ENCODE results near the gene ELFN1.

ELFN1 gene

DNA sequence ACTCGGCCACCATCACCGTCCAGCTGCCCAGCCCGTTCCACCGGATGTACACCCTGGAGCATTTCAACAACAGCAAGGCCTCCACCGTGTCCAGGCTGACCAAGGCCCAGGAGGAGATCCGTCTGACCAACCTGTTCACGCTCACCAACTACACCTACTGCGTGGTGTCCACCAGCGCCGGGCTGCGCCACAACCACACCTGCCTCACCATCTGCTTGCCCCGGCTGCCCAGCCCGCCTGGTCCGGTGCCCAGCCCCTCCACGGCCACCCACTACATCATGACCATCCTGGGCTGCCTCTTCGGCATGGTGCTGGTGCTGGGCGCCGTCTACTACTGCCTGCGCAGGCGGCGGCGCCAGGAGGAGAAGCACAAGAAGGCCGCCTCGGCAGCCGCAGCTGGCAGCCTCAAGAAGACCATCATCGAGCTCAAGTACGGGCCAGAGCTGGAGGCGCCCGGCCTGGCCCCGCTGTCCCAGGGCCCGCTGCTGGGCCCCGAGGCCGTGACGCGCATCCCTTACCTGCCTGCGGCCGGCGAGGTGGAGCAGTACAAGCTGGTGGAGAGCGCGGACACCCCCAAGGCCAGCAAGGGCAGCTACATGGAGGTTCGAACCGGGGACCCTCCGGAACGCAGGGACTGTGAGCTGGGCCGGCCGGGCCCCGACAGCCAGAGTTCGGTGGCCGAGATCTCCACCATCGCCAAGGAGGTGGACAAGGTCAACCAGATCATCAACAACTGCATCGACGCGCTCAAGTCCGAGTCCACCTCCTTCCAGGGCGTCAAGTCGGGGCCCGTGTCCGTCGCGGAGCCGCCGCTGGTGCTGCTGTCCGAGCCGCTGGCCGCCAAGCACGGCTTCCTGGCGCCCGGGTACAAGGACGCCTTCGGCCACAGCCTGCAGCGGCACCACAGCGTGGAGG is 75.8 kb downstream of the ELFN1 start:
- DNase-seq, result no peak

DNA sequence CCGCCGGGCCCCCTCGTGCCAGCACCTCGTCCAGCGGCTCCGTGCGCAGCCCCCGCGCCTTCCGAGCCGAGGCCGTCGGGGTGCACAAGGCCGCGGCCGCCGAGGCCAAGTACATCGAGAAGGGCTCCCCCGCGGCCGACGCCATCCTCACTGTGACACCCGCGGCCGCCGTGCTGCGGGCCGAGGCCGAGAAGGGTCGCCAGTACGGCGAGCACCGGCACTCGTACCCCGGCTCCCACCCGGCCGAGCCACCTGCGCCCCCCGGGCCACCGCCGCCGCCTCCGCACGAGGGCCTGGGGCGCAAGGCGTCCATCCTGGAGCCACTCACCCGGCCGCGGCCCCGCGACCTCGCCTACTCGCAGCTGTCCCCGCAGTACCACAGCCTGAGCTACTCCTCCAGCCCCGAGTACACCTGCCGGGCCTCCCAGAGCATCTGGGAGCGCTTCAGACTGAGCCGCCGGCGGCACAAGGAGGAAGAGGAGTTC is 76.5 kb downstream of the ELFN1 start:
- no peak for DNase-seq

DNA sequence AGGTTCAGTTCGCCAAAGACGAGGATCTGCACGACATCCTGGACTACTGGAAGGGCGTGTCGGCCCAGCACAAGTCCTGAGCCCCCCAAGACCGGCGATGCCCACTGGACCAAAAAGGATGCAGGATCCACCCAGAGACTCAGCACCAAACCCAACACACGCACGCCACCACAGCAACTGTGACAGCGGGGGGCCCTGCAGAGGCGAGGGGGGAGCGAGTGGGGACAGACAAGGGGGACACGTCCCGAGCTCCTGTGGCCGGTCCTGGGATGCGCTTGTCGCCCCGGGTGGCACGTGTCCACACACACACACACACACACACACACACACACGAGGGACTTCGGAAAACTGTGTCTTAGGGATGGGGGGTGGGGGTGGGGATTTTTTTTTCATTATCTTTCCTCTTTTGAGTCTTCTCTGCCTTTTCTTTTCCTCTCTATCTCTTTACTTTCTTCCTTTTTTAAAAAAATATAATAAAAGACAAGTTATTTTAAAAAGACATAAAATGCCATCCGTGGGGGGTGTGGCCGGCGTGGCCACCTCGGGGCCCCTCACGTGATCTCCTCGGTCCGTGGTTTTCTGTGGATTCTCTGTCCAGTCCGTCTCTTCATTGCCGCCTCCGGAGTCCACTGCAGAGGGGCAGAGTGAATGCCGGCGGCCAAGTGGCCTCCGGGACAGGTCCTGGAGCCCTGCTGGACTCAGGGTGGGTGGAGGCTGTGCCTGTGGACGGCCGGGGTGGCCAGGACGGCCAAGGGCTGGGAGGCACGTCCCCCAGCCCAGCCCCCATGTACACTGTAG is 77.1 kb downstream of the ELFN1 start:
- DNase-seq, result no peak

DNA sequence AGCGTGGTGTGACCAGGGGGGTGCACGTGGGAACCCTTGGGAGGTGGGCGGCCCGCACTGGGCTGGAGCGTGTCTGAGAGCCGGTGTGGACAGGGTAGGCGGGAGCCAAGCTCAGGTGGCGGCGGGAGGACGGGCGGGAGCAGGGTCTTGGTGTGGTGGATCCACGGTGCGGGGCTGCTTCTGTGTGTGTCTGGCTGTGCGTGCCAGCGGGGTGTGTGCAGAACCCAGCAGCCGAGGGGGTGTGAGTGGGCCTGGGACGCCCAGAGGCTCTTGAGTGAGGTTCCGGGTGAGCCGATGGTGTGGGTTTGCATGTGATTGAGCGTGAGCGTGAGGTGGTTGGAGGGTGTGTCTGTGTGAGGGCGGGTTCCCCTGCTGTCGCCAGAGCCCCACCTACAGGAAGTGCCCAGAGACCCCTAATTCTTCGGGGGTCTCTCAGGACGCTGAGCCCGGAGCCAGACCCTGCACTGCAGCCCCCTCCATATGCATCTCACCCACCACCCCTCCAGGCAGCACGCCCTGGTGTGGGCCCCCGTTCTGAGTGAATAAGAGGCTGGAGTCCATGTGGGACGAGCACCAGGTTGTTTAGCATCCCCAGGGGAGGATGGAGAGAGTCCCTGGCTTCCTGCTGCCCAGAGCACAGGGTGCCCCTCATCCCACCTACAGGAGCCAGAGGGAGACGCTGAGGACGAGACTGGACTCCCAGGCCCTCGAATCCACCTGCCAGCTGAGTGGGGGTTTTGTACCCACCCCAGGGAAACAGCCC is 78.2 kb downstream of the ELFN1 start:
- DNase-seq, result no peak

DNA sequence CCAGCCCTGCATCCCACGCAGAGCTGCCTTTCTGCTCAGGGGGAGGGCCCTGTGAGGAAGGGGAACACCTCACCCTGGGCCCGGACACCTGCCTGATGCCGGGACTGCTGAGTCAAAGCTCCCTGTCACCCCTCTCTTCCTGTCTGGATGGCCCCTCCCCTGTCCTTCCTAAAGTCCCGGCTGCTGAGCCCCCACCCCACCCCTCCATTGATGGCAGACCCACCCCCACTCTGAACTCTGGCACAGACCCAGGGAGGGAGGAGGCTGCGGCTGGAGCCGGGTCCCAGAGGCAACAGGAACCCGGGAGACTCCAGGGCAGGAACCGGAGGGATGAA is 78.7 kb downstream of the ELFN1 start:
- no peak for DNase-seq

DNA sequence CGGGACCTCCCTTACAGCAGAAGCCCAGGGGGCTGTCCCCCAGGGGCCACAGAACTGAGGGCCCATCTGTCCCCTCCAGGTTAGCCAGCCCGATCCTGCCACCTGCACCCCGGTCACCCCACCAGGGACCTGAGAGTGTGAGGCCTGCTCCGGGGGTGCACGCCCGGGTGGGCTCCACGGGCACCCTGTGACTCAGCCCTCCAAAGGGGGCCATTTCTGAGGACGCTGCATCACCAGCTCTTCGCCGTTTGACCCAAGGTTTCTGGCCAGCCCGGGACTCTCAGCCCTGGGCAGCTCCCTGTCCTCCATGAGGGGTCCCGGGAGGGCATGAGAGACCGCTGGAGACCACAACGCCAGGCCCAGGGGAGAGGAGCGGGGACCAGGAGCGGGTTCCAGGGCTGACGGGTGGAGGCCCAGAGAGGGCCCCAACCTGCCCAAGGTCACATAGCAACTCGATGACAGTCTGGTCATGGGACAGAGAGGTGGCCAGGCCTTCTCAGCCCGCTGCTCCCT is 79.3 kb downstream of the ELFN1 start:
- DNase-seq, result no peak

DNA sequence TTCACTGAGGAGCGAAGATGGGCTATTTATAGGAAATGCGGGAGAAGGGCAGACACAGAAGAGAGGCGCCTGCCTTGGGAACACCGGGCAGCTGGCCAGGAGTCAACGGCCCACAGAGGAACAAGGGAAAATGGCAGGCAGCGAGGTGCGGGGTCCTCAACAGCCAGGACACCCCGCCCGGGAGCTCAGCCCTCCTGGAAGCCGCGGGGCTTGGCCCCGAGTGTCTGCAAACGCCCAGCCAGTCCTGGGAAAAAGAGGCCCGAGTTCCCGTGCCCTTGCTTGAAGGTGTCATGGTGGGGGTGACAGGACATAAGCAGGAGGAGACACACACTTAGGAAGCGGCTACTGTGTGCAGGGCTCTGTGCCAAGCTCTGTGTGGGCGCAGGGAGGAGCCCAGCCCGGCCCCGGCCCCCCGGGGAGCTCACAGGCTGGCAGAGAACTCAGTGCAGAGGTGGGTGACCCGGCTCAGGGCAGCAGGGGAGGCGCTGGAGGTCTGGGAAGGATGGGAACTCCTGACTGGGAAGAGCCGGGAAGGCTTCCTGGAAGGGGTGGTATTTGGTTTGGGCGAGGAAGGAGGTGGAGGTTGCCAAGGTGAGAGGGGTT is 79.9 kb downstream of the ELFN1 start:
- no peak for DNase-seq

DNA sequence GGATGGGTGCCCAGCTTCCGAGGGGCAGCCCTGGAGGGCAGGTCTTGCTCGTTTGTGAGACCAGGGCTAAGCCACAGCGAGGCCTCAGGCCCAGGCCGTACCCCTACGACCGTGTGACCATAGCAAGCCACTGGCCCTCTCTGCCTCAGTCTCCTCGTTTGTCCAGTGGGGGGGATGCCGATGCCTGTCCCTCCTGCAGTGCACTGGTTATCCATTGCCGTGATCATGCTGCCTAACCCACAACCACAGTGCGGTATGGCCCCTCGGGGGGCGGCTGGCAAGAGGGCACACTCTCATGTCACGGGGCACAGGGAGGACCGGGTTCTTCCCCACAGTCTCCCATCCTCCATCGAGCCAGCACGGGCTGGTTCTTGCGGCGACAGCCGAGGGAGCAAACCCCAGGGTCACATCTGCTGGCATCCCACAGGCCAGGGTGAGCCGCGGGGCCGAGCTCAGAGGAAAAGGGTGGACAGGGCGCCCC is 80.5 kb downstream of the ELFN1 start:
- DNase-seq, result no peak

DNA sequence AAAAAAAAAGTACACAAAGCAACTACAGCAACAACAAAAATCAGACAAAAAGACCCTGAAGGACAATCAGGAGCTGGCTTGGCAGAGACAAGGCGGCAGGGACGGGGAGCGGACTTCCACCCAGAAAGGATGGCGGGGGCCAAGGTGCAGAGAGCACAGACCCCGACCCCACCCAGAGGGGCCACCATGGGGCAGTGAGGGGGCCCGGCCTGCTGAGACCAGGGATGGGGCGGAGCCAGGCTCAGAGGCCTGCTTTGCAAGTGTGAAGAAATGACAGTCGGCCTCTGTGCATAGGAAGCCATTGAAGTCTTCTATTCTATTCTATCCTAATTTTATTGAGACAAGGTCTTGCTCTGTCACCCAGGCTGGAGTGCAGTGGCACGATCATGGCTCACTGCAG is 82.0 kb downstream of the ELFN1 start:
- DNase-seq, result no peak

DNA sequence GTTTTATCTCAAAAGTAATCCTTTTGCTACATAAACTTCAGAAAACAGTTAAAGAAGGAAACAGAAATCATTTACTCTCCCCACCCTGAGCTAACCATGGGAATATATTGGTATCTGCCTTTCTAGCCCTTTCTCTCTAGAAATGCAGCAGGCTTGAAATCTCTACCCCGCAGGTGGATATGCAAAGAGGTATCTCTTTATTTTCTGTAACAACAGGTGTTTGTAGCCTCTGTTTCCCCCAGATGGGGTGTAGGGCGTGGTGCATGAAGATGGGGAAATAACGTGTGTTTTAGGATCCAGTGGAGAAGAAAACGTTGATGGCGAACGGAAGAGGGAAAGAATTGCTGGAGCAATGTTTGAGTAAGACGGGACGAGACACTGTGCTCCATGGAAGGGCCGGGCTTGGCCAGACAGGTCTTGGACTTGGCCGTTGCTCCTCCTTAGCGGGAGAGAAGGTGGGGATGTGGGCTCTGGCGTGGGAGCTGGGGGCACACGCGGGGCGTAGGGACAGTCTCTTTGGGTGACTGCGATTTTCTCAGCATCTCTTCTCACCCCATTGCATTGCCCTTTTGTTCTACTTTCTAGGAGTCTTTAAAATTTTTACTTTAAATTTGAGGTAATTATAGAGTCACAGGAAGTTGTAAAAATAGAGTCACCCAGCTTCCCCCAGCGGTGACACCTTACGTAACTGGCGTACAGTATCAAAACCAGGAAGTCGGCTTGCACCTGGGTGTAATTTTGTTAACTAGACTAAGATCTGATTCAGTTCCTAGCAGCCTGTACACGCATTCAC is 82.9 kb downstream of the ELFN1 start:
- DNase-seq, result no peak

DNA sequence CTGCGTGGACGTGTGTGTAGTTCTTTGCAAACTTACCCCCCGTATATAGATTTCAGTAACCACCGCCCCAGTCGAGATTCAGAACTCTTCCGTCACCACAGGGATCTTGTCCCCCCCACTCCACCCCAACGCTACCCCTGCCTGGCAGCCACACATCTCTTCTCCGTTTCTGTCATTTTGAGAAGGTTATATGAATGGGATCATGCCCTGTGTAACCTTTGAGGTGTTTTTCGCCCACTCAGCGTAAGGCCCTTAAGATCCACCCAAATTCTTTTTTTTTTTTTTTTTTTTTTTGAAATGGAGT is 83.4 kb downstream of the ELFN1 start:
- DNase-seq, result no peak

DNA sequence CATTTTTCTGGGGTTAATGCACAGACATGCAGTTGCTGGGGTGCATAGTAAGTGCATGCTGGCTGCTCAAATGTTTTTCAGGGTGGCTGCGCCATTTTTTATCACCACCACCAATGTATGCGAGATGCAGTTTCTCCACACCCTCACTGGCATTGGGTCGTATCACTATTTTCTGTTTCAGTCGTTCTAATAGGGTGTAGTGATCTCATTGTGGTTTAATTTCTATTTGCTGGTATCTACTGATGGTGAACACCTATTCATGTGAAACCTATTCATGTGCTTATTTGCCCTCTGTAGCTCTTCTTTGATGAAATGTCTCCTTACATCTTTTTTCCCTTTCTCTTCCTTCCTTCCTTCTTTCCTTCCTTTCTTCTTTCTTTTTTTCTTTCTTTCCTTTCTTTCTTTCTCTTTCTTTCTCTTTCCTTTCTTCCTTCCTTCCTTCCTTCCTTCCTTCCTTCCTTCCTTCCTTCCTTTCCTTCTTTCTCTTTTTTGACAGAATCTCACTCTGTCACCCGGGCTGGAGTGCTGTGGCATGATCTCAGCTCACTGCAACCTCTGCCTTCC is 84.3 kb downstream of the ELFN1 start:
- DNase-seq, result no peak

DNA sequence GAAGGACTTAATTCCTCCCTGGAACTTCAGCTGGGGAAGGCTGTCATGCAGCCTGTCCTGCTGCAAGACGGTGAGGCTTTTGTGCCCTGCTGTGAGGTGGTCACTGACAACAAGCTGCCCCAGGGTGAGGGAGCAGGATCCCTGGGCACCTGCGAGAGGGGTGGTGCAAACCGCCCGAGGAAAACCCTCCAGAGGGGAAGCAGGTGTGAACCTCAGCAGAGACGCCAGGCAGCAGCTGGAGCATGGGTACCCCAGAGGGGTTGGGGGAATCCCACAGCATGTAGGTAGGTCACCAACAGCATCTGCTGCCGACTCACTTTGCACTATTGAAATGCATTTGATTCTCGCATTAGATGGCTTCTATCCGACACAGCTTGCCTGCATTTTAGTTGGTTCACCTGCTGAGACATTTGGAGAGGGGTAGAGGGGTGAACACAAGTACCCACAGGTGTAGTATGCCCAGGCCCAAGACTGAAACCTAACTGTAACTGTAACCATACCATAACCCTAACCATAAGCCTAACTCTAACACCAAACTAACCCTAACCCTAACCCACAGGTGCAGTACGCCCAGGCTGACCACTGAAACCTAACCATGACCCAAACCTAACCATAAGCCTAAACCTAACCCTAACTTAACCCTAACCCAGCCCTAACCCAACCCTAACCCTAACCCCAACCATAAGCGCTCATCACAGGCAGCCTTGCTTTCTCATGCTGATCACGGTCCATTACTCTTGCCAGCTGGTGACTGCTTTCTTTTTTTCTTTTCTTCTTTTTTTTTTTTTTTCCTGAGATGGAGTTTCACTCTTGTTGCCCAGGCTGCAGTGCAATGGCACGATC is 85.9 kb downstream of the ELFN1 start:
- no peak for DNase-seq

DNA sequence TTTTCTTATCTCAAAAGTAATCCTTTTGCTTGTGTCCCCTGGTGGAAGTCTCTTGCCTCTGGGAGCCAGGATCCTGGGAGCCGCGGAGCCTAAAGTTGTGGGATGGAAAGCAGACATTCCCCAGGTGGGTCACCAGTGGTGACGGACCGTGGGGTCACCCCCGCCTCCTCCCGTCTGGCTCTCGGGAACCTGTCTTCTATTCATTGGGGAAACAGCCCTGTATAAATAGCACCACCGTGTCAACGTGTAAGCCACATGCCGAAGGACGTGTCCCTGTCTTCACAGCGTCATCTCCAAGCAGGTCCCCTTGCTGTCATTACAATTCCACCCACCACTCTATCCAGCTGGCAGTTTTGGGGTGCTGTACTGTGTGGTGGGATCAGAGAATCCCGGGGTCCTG is 87.5 kb downstream of the ELFN1 start:
- DNase-seq, result no peak

DNA sequence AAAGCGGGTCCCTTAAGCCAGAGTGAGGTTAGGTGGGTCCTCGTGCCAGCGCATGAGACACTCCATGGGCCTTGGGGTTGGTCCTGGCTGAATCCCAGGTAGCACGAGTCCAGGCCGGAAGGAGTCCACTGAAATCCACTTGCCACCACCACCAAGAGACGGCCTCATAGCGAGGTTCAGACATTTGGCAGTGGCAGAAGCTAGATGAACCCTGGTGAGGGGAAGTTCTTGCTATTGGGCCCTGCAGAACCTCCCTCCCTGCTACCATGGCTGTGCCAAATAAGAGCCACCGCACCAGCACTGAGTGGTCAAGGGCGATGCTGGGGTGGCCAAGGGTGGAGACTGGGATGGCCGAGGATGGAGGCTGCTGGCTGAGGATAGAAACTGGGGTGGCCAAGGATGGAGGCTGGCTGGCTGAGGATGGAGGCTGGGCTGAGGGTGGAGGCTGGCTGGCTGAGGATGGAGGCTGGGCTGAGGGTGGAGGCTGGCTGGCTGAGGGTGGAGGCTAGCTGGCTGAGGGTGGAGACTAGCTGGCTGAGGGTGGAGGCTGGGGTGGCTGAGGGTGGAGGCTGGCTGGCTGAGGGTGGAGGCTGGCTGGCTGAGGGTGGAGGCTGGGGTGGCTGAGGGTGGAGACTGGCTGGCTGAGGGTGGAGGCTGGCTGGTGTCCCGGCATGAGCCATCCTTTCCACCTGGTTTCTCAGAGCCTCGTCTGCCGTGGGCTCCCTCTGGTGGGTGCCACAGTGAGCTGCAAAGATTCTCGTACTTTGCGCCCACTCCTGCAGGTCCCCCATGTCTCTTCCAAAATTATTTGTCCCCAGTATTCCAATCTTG is 88.2 kb downstream of the ELFN1 start:
- DNase-seq, result peak in 1 of 2 experiments; percentile 23

DNA sequence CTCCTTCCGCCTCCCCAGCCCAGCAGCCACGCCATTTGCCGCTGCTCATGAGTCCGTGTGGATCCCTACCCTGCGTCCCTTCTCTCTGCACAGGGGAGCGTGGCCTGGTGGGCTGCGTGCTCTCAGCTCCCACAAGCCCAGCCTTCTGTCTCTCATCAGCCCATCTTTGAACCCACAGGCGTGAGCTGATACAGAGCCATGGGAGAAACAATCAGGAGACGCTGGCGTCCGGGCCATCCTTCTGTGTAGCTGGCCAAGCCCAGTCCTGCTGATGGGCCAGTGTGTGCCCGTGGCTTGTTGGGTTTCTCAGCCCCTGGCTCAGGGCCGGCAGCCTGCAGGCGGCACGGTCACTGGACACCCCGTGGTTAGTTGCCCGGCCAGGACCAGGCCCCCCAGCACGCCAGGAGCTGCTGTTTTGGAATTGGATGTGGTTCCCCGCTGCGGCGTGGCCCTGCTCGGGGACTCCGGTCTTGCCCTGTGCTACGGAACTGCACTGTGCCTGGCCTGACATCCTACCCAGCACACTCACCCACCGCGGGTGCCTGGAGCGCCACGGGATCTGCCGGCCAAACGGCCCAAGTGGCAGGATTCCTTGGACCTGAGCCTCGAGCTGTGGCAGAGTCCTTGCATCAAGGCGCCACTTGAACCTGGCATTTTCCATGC is 88.9 kb downstream of the ELFN1 start:
- no peak for DNase-seq

DNA sequence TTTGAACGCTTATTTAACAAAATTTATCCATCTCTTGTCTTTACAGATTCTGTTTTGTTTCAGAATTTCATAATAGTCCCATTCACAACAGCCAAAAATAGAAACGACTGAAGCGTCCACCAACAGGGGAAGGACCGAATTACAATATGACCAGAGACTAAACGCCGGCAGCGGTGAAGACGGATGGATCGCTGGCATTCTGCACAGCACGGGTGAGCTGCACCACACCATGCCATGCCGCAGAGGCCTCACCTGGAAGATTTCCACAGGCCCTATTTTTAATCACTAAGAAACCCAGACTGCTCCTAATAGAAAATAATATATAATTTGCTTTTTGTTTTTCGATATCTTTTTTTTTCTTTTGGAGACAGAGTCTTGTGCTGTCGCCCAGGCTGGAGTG is 91.0 kb downstream of the ELFN1 start:
- DNase-seq, result no peak

DNA sequence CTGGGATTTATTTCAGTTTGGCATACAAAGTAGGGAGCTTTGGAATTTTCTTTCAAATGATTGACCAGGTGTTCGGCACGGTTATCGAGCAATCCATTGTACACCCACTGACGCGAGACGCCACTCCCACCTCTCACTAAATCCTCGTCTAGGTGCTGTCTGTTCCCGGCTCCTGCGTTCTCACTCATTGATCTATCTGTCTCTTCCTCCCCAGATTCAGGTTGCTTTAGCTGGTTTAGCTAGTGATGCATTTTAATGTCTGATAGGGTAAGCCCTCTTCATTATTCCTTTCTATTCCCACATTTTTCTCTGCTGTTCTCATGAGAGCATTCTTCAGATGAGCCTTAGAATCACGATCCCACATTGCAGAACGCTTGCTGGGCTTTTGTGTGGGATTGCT is 91.7 kb downstream of the ELFN1 start:
- no peak for DNase-seq

All from activated CD4-positive, alpha-beta T cell treated with anti-CD3 and anti-CD28 coated beads, Interleukin-2, amount 50 U/mL, for 4 hours (primary cell).